ENCODE data around the gene MCM8.

The MCM8 gene

GRCh38 chr20:5947276-5947675, 3.2 kb upstream of the MCM8 start:
- no peak for DNase-seq

DNA sequence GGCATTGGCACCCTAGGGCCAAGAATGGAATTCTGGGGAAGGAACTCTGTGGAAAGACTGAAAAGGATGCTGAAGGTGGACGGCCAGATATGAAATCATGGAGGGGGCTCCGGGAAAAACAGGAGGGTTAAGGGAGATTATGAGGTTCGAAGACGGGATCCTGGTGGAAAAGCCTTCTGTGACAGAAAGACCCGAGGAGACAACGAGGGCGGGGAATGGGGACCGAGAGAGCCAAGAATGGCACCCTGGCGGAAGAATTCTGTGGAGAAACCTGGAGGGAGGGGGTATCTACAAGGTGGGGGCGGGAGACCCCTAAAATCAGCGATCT, 545 bp upstream of the MCM8 start:
- DNase-seq: no peak

DNA sequence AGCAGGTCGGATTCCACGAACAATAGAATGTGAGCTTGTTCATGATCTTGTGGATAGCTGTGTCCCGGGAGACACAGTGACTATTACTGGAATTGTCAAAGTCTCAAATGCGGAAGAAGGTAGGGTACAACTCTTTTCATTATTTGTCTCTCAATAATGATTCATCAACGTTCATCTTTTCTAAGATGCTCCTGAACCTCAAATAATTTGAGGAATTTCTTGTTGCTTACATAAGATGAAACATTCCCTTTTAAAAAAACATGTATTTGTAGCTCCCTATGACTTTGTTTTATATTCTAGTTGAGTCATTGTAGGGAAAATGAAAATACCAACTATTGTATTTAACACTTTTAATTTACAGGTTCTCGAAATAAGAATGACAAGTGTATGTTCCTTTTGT, 17.0 kb downstream of the MCM8 start:
- no peak for DNase-seq

- no peak for DNase-seq
Measured at GRCh38 chr20:5968462-5968861, 18.0 kb downstream of the MCM8 start.

- DNase-seq: no peak
Measured at GRCh38 chr20:5969348-5969935, 19.0 kb downstream of the MCM8 start.

DNA sequence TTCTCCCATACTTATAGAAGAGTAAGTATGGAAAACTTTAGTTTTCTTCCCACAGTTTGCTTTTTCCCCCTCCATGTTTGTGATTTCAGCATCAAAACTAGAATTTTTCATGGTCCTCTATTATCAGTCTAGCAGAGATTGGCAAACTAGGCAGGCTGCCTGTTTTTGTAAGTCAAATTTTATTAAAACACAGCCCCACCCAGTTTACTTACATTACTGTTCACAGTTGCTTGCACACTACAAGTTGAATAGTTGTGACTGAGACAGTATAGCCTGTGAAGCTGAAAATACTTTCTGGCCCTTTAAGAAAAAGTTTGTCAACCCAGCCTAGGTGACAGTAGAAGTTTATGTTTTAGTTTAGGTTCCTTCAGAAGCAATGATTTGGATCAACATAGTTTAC, 19.5 kb downstream of the MCM8 start:
- no peak for DNase-seq

GRCh38 chr20:5970381-5970780, 19.9 kb downstream of the MCM8 start:
- no peak for DNase-seq

DNA sequence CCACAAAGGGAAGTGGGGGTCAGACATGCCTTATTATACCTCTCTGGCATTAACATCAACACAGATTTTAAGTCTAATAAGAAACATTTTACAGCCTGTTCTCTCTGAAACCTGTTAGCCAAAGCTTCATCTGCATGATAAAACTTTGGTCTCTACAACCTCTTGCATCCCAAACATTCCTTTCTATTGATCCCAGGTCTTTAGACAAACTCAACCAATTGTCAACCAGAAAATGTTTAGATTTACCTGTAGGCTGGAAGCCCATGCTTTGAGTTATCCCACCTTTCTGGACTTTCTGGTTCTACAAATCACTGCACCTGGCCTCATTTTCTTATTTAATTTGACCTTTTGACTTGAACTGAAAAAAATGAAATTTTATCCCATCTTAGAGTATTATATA, 20.8 kb downstream of the MCM8 start:
- no peak for DNase-seq

DNA sequence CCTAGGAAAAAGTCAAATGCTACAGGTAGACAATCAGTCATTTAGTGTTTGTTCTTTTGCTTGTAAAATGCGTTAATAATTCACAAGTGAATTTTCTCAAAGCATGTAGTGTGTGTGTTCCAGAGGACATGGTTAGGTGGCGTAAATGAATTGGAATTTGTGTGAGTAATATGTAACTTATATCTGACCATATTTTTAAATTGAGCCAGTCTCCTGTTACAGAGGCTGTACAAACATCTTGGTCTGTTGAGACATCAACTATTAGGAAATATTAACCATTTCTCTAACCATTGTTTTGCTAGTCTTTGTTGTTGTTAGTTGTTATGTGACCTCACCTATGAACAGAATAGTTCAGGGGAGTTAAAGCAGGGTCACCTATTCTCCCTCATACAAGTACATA, 22.7 kb downstream of the MCM8 start:
- no peak for DNase-seq

- DNase-seq: no peak
Measured at GRCh38 chr20:5973971-5974370, 23.5 kb downstream of the MCM8 start.

GRCh38 chr20:5974531-5974930, 24.1 kb downstream of the MCM8 start:
- no peak for DNase-seq

- DNase-seq: no peak
Measured at GRCh38 chr20:5975778-5976177, 25.3 kb downstream of the MCM8 start.

DNA sequence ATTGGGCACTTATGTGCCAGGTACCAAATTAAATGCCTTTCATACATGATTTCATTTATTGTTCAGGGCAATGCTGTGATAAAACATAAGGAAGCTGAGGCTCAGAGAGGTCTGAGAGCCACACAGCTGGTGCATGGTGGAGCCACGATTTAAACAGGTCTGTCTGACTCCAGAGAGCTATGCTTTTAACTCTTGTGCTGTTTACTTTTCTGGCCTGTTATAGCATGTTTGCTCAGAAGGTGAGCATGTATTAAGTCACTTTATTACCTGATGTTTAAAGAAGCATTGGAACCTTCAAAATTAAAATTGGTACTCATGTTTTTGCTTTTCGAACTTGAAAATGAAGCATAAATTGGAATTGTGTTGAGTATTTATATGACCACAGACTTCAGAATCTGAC, 26.8 kb downstream of the MCM8 start:
- DNase-seq: no peak

GRCh38 chr20:5977975-5978374, 27.5 kb downstream of the MCM8 start:
- no peak for DNase-seq

GRCh38 chr20:5979801-5980200, 29.3 kb downstream of the MCM8 start:
- DNase-seq: no peak

DNA sequence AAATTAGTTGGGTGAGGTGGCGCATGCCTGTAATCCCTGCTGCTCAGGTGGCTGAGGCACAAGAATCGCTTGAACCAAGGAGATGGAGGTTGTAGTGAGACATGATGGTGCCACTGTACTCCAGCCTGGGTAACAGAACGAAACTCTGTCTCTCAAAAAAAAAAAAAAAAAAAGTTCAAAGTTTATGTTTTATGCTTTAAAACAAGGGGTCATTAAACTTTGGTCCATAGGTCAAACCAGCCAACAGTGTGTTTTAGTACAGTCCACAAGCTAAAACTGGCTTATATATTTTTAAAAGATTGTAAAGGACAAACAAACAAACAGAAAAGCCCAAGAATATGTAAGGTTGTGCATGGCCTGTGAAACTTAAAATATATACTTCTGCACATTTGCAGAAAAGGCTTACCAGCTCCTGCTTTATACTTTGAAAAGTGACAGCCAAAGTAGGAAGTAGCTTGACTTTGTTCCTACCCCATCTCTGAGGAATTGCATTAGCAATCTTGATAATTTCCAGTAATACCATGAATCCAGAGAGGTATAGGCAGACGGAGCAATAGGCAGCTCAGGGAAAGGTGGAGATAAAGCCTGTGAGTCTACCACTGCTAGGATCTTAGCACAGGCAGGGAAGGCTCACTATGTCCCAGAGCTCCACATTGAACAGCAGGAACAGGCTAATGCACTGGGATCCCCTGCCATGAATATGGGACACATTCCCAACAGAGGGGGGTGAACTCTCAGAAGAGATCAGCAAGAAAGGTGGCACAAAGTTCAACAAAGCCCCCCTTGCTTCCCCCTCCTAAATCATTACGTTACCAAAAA, 30.5 kb downstream of the MCM8 start:
- no peak for DNase-seq

DNA sequence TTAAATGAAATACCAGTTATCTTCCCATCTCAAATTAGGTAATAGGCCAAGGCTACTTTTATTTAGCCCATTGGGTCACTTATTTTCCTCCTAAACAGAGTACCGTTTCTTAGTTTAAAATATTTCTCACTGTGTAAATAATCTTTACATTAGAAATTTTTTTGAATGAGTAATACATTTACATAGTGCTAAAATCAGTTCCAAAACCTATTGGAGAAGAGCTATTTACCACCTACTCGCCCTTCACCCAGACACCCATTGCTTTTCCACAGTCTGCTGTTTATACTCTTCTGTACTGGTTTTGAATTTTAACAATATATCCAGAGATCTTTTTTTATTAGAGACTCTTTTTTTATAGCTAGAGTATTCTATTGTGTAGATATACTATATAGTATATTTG, 36.9 kb downstream of the MCM8 start:
- no peak for DNase-seq

- DNase-seq: no peak
Measured at GRCh38 chr20:5989539-5989938, 39.1 kb downstream of the MCM8 start.

- no peak for DNase-seq
Measured at GRCh38 chr20:5990946-5991345, 40.5 kb downstream of the MCM8 start.

GRCh38 chr20:5991623-5992441, 41.4 kb downstream of the MCM8 start:
- no peak for DNase-seq

GRCh38 chr20:5996765-5997164, 46.3 kb downstream of the MCM8 start:
- no peak for DNase-seq

- DNase-seq: no peak
Measured at GRCh38 chr20:5999783-6000182, 49.3 kb downstream of the MCM8 start.

DNA sequence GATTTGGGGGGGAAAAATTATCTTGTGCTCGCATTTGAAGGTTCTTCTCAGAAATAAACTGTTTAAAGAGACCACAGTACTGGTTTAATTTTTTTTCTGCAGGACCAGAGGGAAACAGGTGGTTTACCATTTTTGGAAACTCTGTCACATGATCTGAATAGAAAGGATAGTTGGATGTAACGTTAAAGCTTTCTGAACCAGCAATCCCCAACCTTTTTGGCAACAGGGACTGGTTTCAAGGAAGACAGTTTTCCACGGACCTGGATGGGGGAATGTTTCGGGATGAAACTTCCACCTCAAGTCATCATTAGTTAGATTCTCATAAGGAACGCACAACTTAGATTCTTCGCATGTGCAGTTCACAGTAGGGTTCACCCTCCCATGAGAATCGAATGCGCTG, 50.4 kb downstream of the MCM8 start:
- no peak for DNase-seq

GRCh38 chr20:6006603-6006949, 56.1 kb downstream of the MCM8 start:
- no peak for DNase-seq
